GM19023 (cell line): ENCODE results near the gene MINPP1.
"Not testable (repeated sequence)": the region's sequence is repeated elsewhere in the genome, so short reads cannot be mapped to it uniquely, and the experiment has no call there.

ENCODE experiments used
- ATAC-seq: cut with Tn5 transposase; IDR thresholded peaks from one replicate; pipeline ENCODE4 v1.9.1; 2021; ENCODE audit warnings: mild to moderate bottlenecking, moderate library complexity; ENCODE audit not compliant: unreplicated experiment

The MINPP1 gene

DNA sequence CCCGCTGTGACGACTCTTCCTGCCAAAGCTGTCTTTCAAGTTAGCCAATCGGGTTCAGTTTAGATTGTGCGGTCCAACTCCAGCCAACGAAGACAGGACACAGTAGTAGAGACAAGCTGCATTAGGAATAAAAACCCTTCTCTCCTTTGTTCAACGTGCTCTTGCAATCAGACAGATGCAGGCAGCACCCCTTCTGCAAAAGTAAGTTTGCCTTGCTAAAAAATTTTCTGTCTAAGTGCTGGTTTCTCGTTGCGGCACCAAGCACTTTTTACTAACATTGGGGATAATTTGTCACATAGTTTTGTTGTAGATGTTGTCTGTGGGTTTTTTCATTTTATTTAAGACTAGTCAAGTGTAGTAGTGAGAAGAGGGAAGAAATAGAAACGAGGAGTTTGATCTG lies 58.1 kb downstream of the MINPP1 start:
- ATAC-seq, result no peak

DNA sequence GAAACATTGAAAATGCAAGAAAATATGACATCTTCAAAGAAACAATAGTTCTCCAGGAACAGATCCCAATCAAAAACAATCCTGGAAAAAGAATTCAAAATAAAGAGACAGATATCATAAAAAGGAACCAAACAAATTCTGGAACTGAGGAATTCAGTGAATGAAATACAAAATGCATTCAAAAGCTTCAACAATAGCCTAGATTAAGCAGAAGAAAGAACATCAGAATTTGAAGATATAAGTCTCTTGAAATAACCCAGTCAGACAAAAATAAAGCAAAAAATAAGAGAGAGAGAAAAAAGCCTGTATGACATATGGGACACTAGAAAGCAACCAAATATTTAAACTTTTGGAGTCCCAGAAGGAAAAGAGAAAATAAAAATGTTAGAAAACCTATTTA lies 60.3 kb downstream of the MINPP1 start:
- no peak for ATAC-seq

DNA sequence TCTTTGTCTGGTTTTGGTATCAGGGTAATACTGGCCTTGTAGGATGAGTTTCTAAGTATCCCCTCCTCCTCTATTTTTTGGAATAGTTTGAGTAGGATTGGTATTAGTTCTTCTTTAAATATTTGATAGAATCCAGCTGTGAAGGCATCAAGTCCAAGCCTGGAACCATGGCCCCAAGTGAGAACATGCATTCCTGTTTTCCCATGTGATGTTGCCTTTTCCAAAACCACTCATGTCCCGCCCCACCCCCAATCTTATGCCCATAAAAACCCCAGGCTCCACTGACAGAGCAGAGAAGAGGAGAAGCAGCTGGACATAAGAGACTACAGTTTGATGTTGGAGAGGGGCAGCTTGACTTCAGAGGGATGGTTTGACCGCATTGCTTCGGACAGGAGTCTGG lies 71.2 kb downstream of the MINPP1 start:
- ATAC-seq, result no peak

- no peak for ATAC-seq
Observed at GRCh38 chr10:87578160-87578841, 73.6 kb downstream of the MINPP1 start.

GRCh38 chr10:87578842-87579401 lies 74.2 kb downstream of the MINPP1 start:
- ATAC-seq, result no peak

DNA sequence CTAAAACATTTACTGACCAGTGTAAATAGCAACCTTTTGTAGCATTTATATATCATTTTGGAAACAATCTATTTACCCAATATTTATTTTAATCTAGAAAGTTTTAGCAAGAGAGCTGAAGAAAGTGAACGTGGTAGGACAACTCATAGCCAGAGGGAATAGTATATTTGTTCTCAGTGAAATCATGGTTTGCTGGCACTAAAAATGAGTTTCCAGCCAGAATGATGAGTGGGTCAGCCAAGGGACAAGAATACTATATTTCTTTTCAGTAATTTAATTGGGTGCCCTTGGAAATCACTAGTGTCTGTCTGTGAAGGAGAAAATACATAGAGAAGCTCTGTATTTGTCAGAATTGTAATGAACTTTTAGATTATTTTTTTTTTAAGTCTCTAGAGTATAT lies 74.9 kb downstream of the MINPP1 start:
- ATAC-seq, result no peak

DNA sequence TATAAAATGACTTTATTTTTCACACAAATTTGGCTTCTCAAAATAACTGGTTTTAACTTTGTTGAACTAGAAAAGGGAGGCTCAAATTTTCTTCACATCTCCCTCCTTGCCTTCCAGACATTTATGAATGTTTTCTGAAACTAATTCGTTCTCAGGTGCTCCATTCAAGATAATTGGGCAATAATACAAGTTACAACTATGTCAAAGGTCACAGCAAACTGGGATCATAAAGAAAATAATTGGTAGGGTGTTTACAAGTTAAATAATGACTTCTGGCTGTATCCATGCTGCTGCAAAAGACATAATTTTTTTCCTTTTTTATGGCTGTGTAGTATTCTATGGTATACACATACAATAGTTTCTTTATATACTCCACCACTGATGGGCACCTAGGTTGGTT lies 75.3 kb downstream of the MINPP1 start:
- no peak for ATAC-seq

- no peak for ATAC-seq
Observed at GRCh38 chr10:87585565-87586514, 81.1 kb downstream of the MINPP1 start.

DNA sequence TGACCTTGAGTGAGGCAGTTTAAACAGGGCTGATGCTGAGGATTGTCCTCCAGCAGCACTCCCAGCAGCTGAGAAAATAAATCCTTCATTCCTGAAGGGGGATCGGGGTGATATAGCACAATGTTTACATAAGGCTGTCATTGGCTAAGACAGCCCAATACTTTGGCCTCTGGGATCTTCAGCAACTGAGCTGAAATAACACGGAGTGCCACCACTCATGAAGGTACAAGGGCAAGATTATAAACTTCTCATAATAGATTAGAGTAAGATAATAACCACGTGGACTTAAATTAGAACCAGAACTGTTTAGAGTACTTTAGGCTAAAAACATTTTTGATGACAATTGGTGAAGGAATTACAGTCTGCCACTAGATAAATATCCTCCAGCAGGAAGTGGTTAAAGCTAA lies 85.0 kb downstream of the MINPP1 start:
- ATAC-seq, result no peak

GRCh38 chr10:87590705-87591588 lies 86.3 kb downstream of the MINPP1 start:
- ATAC-seq, result no peak

DNA sequence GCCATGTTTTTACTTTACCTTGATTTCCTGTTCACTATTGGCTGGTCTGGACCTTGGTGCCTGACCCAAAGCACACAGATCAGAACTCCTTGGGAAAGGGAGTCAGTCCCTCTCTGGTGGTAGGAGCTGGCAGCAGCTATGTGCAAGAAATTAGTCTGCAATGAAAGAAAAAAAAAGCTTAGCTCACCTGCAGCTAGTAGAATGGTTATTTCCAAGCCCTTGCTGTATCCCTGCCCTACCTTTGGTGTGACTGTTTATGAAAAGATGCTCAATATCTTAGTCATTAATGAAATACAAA lies 86.8 kb downstream of the MINPP1 start:
- no peak for ATAC-seq

GRCh38 chr10:87592920-87593319 lies 88.2 kb downstream of the MINPP1 start:
- not testable (repeated sequence) for ATAC-seq

DNA sequence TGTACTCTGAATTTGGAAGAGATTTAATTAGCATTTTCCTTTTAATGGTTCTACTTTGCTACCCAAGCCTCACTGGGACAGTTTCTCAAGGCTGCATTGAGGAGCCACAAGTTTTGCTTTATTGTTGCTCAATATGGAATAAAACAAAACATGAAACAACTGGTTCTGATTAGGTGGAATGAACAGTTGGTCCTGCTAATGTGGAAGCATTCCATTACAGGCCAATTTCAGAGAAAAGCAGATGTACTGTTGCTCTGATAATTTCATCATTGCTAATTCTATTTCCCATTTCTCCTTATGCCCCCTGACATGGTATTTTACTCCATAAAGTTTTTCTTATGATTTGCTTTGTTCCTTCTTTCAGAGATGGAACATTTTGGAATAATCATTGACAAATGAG lies 89.0 kb downstream of the MINPP1 start:
- no peak for ATAC-seq

DNA sequence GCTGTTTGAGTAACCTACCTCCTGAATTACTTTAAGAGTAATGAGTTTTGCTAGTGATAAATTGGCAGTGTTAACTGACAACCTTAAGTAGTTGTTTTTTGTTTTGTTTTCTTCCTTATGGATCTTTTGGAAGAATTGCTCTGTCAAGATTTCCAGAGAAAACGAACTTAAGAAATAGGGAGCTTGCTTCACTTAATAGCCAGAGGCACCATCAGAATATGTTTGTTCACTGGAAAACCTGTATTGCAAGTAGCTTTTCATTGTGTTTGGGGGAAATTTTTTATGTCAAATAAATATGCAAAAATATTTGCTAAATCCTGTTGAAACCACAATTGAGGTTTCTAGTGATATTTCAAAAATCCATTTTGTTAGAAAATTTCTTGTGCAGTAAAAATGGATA lies 89.5 kb downstream of the MINPP1 start:
- ATAC-seq, result no peak

DNA sequence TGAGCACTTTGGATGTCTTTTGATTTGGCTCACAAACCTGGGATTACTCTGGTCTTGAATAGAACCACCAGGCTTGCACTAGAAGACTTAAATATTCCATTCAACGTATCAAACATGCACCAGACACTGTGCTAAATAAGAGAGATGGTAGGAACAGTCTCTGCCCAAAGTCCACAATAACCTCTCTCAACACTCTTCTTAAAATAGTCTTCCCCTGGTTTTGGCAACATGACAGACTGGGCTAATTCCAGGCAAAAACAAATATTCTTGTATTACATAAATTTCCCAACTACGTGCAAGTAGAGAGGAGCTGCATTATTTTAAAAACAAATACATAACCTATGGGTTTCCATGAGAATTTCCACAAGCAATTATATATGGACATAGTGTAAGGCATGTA lies 90.2 kb downstream of the MINPP1 start:
- ATAC-seq, result no peak

GRCh38 chr10:87596351-87596750 lies 91.7 kb downstream of the MINPP1 start:
- no peak for ATAC-seq

GRCh38 chr10:87598700-87599099 lies 94.0 kb downstream of the MINPP1 start:
- no peak for ATAC-seq

- ATAC-seq, result no peak
Observed at GRCh38 chr10:87600581-87600980, 95.9 kb downstream of the MINPP1 start.
